ENCODE measurements around the gene ZGPAT.

ZGPAT gene

DNA sequence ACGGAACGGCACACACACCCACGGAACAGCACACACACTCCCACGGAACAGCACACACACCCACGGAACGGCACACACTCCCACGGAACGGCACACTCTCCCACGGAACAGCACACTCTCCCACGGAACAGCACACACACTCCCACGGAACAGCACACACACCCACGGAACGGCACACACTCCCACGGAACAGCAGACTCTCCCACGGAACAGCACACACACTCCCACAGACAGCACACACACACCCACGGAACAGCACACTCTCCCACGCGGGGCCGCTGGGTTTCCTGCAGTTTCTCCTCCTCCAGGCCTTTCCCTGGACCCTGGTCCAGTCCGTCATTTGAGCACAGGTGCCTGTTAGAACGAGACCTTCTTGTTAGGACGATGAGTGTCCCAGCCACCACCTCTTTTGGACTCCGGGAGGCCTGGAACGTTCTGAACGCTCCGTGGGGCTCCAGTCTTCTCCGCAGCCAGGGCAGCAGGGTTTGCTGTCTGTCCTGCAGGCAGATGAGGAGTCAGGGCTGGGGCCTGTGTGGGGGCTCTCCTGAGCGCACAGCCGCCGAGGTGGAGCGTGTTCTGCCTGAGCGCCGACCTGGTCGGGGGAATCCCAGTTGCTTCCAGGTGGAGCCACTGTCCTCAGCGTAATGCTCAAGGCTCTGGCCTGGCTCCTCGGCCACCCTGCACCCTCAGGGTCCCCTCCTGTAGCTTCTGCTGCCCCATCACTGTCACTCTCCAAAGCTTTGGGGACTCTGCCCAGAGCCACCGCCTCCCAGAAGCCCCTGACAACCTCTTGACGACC lies 29.0 kb upstream of the ZGPAT start:
- no peak for DNase-seq (ENCODE audit: low read depth, low spot score)

DNA sequence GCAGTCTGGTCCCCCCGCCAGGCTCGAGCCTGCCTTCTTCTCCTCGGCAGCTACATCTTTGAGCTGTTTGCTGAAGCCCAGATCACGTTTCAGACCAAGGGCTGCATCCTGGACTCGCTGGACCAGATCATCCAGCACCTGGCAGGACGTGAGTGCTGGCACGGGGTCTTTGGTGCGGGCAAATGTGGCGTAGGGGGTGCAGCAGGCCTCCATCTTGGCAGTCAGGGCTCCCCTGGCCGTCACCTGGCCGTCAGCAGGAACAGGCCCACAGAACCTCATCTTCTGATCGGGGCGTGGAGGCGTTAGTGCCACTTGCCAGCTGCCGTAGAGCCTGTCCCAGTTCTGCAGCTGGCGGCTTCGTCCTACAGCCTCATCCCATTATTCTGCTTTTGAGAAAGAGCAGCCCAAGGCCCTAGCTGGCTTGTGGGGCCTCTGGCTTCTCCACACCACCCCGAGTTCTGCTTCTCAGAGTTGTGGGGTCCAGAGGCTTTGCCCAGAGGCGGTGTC lies 28.0 kb upstream of the ZGPAT start:
- DNase-seq (ENCODE audit: low read depth, low spot score) = no peak

DNA sequence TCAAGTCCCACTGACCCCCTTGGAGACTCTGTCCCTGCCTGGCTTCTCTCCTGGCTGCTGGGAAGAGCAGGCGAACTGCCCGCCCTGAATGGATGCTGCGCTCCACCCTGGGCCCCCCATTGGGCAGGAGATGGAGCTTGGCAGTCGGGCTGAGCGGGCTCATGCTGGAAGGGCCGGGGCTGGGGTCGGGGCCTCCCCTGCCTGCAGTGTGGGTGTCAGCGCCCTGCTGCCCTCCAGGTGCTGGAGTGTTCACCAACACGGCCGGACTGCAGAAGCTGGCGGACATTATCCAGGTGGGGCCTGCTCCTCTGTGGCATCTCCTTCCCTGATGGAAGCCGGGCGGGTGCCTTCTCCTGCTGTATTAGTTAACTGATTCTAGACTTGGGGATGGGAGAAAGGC lies 27.4 kb upstream of the ZGPAT start:
- no peak for DNase-seq (ENCODE audit: low read depth, low spot score)

DNA sequence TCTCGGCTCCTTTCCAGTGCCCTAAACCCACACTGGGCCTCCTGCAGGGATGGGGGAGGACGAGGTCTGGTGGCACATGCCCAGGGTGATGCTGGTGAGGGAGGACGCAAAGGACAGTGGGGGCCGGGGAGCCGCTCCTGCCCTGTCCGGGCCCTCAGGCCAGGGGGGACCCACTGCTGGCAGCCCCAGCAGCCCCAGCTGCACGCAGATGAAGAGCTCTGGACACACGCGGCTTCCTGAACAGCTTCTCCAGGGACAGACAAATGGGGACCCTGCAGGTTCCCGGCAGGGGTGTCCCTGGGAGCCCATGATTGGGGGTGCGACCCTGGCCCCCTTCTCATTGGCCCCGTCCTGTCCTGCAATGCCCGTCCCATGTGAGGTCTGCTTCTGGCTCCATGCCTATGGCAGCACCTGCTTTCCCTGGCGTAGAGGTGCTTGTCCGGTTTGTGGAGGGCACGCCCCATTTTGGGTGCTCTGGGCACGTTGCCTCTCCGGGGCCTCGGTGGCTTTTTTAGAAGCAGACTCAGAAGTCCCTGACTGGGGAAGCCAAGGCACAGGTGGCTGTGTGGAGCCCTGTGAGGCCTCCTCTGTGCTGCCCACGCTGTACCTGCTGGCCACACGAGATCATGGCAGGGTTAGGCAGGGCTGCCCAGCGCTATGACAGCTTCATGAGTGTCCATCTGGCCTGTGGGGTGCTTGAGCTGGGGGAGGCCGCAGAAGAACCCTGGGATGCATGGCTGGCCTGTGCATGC lies 26.8 kb upstream of the ZGPAT start:
- no peak for DNase-seq (ENCODE audit: low read depth, low spot score)

DNA sequence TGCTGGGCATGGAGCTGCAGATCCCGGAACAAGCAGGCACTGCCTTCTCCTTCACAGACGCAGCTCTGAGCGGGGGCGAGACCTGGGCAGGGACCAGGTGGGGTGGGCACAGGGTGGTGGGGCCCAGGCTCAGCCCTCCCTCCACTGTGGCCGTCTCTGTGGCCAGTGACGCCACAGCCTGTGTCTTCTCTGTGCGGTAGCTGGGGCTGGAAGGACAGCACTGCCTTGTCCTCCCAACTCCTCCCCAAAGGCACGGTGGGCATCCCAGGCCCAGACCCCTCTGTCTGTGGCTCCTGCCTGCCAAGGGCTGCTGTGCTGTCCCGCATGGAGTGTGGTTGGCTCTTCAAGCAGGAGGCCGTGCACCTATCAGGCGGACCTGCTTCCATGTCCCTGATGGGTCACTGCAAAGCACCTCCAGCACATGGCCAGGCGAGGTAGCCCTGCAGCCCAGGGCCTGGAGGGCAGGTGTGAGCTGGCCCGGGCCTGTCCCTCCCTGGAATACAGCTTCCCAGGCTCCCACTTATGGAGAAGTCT lies 26.2 kb upstream of the ZGPAT start:
- DNase-seq (ENCODE audit: low read depth, low spot score) = no peak

DNA sequence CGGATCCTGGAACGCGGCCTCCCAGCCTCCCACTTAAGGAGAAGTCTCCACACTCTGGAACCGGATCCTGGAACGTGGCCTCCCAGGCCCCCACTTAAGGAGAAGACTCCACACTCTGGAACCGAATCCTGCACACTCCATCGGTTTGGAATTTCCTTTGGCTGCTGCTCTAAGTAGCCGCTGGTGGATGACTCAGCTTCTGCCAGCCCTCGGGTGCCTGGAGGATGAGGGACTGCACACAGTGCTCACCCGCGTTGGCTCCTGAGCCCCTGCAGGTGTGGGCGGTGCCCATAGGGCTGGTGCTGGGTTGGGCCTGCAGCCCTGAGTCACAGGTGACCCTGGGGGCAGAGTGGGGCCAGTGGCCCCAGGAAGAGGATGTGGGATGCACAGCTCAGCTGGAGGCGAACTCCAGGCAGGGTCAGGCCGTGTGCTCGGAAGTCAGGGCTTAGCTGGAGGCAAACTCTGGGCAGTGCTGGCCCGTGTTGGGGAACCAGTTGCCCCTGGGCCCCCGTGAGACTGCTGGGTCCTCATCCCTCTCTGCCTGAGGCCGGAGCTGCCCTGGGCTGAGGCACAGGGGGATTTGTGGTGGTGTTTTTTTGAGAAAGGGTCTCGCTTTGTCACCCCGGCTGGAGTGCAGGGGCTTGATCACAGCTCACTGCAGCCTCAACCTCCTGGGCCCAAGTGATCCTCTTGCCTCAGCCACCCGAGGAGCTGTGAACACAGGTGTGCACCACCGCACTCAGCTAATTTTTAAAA lies 25.3 kb upstream of the ZGPAT start:
- peak; percentile 90 for DNase-seq (ENCODE audit: low read depth, low spot score)

DNA sequence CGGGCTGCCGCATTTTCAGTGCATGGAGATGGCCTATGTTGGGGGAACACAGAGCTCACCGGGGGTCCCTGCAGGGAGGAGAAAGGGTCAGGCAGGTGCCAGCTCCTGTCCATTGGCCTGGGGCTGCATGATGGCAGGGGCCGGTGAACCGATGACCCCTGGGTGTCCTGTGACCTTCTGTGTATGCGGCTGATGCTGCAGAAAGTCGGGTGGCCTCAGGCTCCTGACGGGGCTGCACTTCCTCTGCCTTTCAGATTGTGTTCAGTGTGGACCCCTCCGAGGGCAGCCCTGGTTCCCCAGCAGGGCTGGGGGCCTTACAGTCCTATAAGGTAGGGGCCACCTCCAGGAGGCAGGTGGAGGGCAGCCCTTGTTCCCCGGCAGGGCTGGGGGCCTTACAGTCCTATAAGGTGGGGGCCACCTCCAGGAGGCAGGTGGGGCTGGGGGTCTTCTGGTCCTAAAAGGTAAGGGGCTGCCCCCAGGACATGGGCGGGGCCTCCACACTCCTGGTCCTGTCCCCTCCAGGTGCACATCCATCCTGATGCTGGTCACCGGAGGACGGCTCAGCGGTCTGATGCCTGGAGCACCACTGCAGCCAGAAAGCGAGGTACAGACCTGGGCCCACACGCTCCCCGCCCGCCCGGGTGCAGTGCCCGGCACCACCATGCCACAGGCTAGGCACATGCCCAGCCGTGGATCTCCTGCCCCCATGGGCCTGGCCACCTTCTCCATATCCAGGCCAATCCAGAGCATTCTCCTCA lies 22.4 kb upstream of the ZGPAT start:
- no peak for DNase-seq (ENCODE audit: low read depth, low spot score)

DNA sequence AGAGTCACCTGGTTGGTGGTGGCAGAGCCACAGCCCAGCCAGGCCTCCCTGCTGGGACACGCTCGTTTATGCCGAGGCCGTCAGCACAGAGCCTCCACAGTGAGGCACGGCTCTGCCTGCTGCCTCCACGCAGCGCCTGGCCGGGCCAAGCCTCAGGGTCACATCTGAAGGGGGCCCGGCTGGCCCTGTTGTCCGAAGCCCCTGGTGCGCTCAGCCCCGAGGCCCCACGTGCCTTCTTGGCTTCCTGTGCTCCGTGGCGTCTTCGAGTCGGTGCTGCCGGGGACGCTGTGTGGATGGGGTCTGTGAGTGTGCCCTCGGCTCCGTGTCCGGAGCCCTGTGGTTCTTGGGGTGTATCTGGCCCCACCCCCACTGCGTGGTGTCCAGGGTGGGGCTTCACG lies 21.7 kb upstream of the ZGPAT start:
- DNase-seq (ENCODE audit: low read depth, low spot score) = no peak

DNA sequence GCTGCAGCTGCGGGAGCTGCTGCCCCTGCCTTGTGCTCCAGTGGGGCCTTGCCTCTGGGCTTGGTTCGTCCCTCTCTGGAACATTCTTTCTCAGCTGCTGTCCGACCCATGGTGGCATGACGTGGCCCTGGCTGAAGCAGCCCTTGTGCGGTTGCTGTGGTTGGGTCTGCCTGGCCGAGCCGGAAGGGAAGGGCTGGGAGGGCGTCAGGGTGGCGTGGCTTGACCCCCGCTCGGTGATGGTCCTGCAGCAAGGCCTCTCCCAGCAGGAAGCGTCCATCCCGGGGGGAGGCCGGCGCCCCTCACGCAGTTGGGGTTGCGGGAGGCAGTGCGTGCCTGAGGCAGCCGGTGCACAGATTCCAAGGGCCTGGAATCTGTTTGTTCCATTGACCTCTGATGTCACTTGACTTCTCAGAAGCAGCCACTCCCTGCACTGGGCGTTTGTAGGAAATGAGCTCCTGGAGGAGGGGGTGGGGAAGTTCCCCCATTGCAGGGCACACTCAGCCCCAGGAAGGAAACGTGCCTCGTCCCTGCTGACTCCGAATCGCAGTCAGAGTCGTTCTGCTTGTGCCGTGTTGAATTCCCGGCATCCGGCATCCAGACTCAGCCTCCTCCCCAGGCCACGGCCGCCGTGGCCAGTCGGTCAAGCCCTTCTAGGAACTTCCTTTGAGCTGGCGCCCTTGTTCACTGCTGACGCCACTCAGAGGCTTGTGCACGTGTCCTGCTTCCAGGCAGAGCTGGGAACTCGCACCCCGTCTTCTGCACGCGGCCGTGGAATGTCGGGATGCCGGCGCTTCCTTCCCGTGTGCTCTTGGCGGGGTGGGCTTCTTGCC lies 21.1 kb upstream of the ZGPAT start:
- DNase-seq (ENCODE audit: low read depth, low spot score) = peak; percentile 79

DNA sequence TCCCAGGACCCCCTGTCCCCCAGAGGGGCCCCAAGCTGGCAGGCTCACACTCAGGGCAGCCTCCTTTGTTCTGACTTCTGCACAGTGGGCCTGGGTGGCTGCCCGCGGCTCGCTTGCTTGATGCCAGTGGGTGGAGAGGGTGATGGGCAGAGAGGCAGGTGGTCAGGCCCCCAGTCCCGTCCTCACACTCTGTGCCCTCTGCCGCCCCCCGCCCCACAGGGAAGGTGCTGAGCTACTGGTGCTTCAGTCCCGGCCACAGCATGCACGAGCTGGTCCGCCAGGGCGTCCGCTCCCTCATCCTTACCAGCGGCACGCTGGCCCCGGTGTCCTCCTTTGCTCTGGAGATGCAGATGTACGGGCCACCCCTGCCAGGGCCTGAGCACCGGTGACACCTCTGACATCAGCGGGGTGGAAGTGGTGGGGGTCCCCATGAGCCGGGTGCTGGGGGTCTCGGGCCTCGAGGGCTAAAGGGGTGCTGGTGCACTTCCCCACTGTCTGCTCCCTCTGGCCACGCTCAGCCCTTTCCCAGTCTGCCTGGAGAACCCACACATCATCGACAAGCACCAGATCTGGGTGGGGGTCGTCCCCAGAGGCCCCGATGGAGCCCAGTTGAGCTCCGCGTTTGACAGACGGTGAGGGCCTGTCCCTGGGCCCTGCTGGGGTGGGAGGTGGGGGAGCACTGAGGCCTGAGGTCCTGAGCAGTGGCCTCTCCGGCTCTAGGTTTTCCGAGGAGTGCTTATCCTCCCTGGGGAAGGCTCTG lies 20.2 kb upstream of the ZGPAT start:
- no peak for DNase-seq (ENCODE audit: low read depth, low spot score)

DNA sequence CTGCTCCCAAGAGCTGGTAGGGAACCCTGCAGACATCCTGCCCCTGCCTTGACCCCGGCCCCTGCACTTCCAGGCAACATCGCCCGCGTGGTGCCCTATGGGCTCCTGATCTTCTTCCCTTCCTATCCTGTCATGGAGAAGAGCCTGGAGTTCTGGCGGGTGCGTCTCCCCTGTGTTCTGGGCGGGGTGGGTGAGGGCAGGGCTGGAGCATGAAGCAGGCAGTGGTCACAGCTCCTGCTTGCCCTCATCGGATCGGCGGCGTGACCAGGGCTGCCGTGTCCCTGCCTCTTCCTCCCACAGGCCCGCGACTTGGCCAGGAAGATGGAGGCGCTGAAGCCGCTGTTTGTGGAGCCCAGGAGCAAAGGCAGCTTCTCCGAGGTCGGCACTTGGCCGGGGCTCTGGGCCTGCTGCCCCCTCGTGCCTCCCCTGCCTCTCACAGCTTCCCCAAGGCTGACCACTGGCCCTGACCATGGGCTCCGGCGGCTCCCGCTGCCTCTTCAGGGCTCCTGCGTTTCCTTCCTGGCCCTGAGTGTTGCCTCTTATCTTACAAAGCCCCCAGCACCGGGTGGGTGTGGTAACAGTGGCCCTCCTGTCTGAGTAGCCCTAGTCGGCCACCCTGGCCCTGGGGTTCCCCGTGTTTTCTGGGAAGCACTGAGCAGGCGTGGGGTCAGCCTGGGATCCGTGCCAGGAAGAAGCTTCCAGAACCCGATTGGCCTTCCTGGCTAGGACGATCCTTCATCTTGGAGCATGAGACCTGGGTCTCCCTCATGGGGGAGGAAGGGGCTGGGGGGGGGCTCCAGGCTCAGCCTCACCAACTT lies 19.4 kb upstream of the ZGPAT start:
- DNase-seq (ENCODE audit: low read depth, low spot score) = no peak

DNA sequence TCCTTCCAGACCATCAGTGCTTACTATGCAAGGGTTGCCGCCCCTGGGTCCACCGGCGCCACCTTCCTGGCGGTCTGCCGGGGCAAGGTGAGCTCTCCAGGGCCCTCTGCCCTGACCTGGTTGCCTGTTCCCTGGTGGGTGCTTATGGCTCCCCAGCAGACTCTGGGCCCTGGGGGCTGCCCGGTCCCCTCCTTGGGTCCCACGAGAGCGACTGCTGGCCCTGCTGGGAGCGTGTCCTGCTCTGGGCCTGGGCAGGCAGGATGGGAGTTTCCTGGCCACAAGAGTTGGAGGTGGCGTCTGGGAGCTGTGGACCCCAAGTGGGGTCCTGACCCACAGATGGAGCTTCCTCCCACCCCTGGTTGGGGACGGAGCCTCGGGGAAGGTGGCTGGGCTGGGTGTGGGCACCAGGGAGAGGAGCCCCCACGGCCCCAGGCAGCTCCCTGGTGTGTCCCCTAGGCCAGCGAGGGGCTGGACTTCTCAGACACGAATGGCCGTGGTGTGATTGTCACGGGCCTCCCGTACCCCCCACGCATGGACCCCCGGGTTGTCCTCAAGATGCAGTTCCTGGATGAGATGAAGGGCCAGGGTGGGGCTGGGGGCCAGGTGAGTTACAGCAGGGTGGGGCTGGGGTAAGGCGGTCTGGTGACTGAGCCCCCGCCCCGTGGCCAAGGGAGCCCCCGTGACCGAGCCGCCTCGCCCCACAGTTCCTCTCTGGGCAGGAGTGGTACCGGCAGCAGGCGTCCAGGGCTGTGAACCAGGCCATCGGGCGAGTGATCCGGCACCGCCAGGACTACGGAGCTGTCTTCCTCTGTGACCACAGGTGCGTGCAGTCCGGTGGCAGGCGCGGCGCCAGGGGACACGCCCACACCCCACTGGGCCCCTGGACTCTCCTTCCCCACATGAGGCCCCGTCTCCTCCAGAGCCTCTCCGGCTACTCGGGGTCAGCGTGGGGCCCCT lies 18.5 kb upstream of the ZGPAT start:
- no peak for DNase-seq (ENCODE audit: low read depth, low spot score)

DNA sequence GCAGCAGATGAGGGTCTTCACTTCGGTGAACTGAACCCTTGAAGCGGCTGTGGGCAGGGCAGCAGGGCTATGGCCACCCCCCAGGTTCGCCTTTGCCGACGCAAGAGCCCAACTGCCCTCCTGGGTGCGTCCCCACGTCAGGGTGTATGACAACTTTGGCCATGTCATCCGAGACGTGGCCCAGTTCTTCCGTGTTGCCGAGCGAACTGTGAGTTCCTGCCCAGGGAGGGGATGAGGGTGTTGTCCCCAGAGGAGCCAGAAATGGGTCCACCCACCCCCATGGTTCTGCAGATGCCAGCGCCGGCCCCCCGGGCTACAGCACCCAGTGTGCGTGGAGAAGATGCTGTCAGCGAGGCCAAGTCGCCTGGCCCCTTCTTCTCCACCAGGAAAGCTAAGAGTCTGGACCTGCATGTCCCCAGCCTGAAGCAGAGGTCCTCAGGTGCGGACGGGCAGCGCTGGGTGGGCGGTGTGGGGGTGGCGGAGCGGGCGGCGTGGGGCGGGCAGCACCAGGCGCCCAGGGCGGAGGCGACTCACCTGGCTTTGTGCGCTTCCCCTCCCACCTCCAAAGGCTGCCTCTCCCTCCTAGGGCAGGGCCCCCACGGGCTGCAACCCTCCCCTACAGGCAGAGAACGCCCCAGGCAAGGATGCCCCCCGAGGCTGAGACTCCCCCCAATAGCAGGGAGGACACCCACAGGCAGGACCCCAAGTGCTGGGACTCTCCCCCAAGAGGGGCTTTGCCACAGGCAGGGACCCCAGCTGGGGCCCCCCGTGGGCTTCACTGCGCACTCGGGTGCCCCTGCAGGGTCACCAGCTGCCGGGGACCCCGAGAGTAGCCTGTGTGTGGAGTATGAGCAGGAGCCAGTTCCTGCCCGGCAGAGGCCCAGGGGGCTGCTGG lies 17.6 kb upstream of the ZGPAT start:
- no peak for DNase-seq (ENCODE audit: low read depth, low spot score)

DNA sequence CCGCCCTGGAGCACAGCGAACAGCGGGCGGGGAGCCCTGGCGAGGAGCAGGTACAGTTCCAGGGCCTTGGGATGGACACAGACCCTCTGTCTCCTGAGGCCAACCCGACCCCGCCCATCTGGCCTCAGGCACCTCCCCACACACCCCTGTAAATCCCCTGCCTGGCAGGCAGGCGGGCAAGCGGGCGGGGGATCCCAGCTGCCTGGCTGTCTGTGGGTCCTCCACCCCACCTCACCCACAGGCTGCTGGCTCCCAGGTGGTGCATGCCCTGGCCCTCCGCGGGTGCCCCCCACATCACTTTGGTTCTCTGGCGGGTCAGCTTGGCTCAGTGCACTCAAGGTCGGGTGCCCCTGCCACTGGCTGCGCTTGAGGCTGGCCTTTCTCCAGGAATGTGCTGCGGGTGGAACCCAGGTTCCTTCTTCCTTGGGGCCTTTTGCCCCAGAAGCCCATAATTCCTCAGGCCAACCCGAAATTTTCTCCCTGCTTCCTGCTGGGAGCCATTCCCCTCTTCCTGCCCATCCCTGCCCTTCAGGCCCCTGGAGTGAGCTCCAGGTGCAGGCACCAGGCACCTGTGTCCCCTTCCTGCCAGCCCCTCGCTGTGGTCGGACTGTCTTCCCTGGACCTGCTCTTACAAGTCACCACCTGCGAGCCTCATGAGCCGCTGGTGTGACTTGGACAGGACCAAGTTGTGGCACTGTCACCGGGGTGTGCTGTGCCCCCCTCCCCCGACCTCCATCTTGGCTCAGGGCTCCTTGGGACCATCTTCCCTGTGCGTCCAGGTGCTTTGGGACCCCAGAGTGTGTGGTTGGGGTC lies 16.7 kb upstream of the ZGPAT start:
- DNase-seq (ENCODE audit: low read depth, low spot score) = no peak

DNA sequence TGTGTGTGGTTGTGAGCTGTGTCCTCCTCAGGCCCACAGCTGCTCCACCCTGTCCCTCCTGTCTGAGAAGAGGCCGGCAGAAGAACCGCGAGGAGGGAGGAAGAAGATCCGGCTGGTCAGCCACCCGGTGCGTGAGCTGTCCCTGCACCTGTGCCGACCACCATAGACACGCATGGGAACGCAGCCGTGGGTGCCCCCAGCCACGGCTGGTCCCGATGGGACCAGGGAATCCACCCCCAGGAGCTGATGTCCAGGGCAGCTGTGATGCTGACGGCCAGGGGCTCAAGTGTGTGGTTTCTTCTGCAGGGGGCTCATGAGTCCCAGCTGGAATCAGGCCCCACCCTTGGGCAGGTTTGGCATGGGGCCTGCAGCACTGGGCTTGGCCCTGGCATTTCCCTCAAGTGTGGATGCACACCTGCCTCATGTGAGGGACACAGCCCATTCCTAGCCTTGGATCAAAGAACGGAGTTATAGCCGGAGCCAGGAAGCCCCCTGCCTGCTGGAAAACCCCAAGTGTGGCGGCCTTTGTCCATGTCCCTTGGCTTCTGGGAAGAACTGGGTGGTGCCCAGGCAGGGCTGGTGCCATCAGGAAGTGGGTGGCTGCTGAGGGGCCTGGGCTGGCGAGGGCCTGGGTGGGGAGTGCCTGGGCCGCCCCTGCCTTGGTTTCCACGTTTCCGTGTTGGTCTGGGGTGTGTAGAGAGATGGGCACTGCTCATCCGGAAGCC lies 16.0 kb upstream of the ZGPAT start:
- no peak for DNase-seq (ENCODE audit: low read depth, low spot score)

All from ELF-1 (cell line).